Lung (tissue), 12 donors: ENCODE measurements around the gene ATP9A. TPM values are rescaled to one million over a fixed set of nuclear protein-coding genes. Genes with fewer than 3 reads are reported as not detected.
"Not testable (repeated sequence)": the region's sequence is repeated elsewhere in the genome, so short reads cannot be mapped to it uniquely, and the experiment has no call there.

Experiments
- ATAC-seq: fragments of 200-7000 bp; cut with Tn5 transposase; one replicate; pipeline ENCODE4 v1.9.1; 2020; ENCODE audit warnings: moderate number of reproducible peaks; ENCODE audit not compliant: insufficient read depth, low FRiP score
- DNase-seq, 3 donors: peaks; one replicate each; pipeline ENCODE4 v3.0.0-alpha.2; 2013 to 2017
- H3K27ac ChIP-seq, 2 donors: one replicate each; pipeline ENCODE4 v1.5.1; 2013; ENCODE audit warnings: mild to moderate bottlenecking in 2 of 2, moderate library complexity in 2 of 2, control low read depth in 1 of 2, inconsistent platforms in 1 of 2, low read depth in 1 of 2, low read length in 1 of 2
- H3K27me3 ChIP-seq, 3 donors: one replicate each; pipeline ENCODE4 v1.5.1; 2013; ENCODE audit warnings: low read length in 2 of 3; ENCODE audit not compliant: control insufficient read depth in 3 of 3, insufficient read depth in 3 of 3
- H3K36me3 ChIP-seq, 4 donors: one replicate each; pipeline ENCODE4 v1.5.1; 2013; ENCODE audit warnings: low read length in 4 of 4, mild to moderate bottlenecking in 1 of 4, moderate library complexity in 1 of 4; ENCODE audit not compliant: control insufficient read depth in 4 of 4, insufficient read depth in 4 of 4
- H3K4me1 ChIP-seq, 5 donors: one replicate each; pipeline ENCODE4 v1.5.1; 2013; ENCODE audit warnings: low read length in 5 of 5, mild to moderate bottlenecking in 2 of 5, moderate library complexity in 1 of 5; ENCODE audit not compliant: control insufficient read depth in 5 of 5, insufficient read depth in 5 of 5
- H3K4me3 ChIP-seq: one replicate; pipeline ENCODE4 v1.5.1; 2013; ENCODE audit warnings: mild to moderate bottlenecking, control low read depth, moderate library complexity
- H3K9ac ChIP-seq, 2 donors: one replicate each; pipeline ENCODE4 v1.5.1; 2013; ENCODE audit warnings: low read length in 2 of 2, control low read depth in 1 of 2; ENCODE audit not compliant: insufficient read depth in 1 of 2
- H3K9me3 ChIP-seq, 4 donors: one replicate each; pipeline ENCODE4 v1.5.1; 2013; ENCODE audit warnings: low read length in 3 of 4, mild to moderate bottlenecking in 1 of 4, moderate library complexity in 1 of 4; ENCODE audit not compliant: control insufficient read depth in 4 of 4, insufficient read depth in 3 of 4
- CTCF ChIP-seq: IDR thresholded peaks from 2 replicates; pipeline ENCODE4 v1.5.1; 2012; ENCODE audit warnings: mild to moderate bottlenecking; ENCODE audit errors: control extremely low read depth, extremely low read depth
- WGBS, 2 donors: extraction: QIAGEN DNeasy Blood & Tissue Kit; methylation state at CpG; one replicate each; pipeline ENCODE4 v1.1.7; 2013; 5-methylcytosine and 5-hydroxymethylcytosine counted together
- polyA plus RNA-seq, 2 donors: library from polyadenylated mRNA; stranded (reverse); fragments of 200-250 nt; gene quantifications; one replicate each; pipeline ENCODE4 v1.2.1, GENCODE V29; 2013
- total RNA-seq, 2 donors: library from RNA; depleted of rRNA in 1 of 2; stranded (reverse); fragments of >200 nt in 1 of 2; gene quantifications; one replicate each; pipeline ENCODE4 v1.2.1, GENCODE V29; 2014 to 2021
- donor health status: control.
- donor health status: control.
- donor health status: Bipolar disorder and iron deficiency.
- donor health status: healthy.
- donor health status: DM: yes; HTN: yes; CAD: no.

The ATP9A gene
- total and polyA plus RNA-seq, 4 donors: 3.3 to 43.6 (median 14.9) TPM

- Histone ChIP-seq H3K9me3 (peaks cover 0 to 1% (median 0%) of the 10 kb centered on the region in 4 donors), H3K36me3 (no peaks in the 10 kb centered on the region), H3K4me1 (peaks cover 0 to 7% (median 4%) of the 10 kb centered on the region in 5 donors), H3K27ac (no peak overlapping the region), H3K9ac (no peak overlapping the region), H3K4me3 (no peak overlapping the region), H3K27me3 (no peaks in the 10 kb centered on the region)
- ATAC-seq: no peak
- no peak for TF ChIP-seq CTCF
- WGBS, 2 donors: 69 to 76% methylated on average over 3 of the region's 3 CpGs
- no peak for DNase-seq
Observed at GRCh38 chr20:51756653-51757052, 11.5 kb downstream of the ATP9A start.

GRCh38 chr20:51753220-51753619 lies 15.0 kb downstream of the ATP9A start:
- not testable (repeated sequence) for DNase-seq, ATAC-seq, H3K9ac ChIP-seq, H3K36me3 ChIP-seq, H3K4me3 ChIP-seq, H3K27me3 ChIP-seq, H3K9me3 ChIP-seq, H3K27ac ChIP-seq
- WGBS, 2 donors: 95 to 96% methylated on average over 8 of the region's 8 CpGs
- H3K4me1 ChIP-seq: peaks cover 0 to 12% (median 4%) of the 10 kb centered on the region in 5 donors

GRCh38 chr20:51752343-51752951 lies 15.7 kb downstream of the ATP9A start:
- ATAC-seq (no peak), DNase-seq (peak in 2 of 3 donors; percentile 24 to 68)
- Histone ChIP-seq H3K27me3 (no peaks in the 10 kb centered on the region), H3K4me3 (no peak overlapping the region), H3K9ac (peak overlapping the region in 1 of 2 donors; percentile 32), H3K4me1 (peaks cover 0 to 12% (median 4%) of the 10 kb centered on the region in 5 donors), H3K9me3 (peaks cover 0 to 1% (median 0%) of the 10 kb centered on the region in 4 donors), H3K27ac (peak overlapping the region; percentile 21 to 48), H3K36me3 (no peaks in the 10 kb centered on the region)
- TF ChIP-seq CTCF: no peak
- WGBS, 2 donors: 38 to 62% methylated on average over 9 of the region's 9 CpGs

GRCh38 chr20:51750770-51751388 lies 17.3 kb downstream of the ATP9A start:
- Histone ChIP-seq H3K4me1 (peaks cover 0 to 12% (median 4%) of the 10 kb centered on the region in 5 donors), H3K36me3 (no peaks in the 10 kb centered on the region), H3K4me3 (no peak overlapping the region), H3K9ac (no peak overlapping the region), H3K9me3 (no peaks in the 10 kb centered on the region), H3K27me3 (no peaks in the 10 kb centered on the region), H3K27ac (no peak overlapping the region)
- TF ChIP-seq CTCF: no peak
- no peak for DNase-seq
- 84 to 89% methylated on average over 10 of the region's 10 CpGs for WGBS, 2 donors
- no peak for ATAC-seq
